GM18868 (cell line): ENCODE results near the gene ASIC1.

Experiments used
- ATAC-seq: cut with Tn5 transposase; IDR thresholded peaks from one replicate; pipeline ENCODE4 v1.9.1; 2021; ENCODE audit warnings: mild to moderate bottlenecking, moderate library complexity; ENCODE audit not compliant: unreplicated experiment

Gene ASIC1

GRCh38 chr12:50060120-50060468 is 2.7 kb downstream of the ASIC1 start:
- no peak for ATAC-seq

GRCh38 chr12:50061171-50061570 is 3.8 kb downstream of the ASIC1 start:
- no peak for ATAC-seq

DNA sequence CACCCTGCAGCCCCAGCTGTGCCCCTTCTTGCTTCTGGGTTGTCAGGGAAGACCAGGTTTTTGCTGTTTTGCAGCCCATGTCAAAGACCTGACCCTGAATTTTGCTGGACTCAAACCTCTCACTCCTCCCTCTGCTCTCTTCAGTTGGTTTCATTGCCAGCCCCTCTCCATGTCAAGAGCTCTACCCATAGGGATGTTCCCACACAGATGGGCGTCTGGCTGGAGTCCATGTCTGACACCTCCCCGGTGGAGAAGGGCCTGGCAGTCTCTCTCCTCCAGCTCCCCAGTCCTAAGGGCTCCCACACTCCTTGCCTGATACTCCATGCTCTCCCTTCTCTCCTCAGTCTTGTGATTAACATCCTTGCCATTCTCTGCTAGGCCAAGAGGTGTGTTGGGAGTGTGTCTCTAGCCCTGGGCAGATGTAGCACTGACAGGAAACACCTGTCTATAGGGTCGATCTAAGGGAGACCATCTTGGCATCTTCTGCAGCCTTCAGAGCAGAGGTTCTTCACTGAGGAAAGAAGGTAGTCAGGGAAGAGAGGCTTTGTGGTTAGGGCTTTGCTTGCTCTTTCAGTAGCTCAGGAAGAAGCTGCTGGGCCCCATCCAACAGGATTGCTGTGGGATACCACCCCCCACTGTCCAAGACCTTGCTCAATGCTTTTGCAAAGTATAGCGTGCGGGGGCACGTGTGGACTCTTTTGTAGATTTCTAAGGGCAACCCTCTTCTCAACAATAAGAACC is 4.7 kb downstream of the ASIC1 start:
- ATAC-seq, result no peak

- no peak for ATAC-seq
Measured at GRCh38 chr12:50062728-50063460, 5.5 kb downstream of the ASIC1 start.

GRCh38 chr12:50065726-50066310 is 8.4 kb downstream of the ASIC1 start:
- ATAC-seq, result no peak

- ATAC-seq, result no peak
Measured at GRCh38 chr12:50066402-50066801, 9.0 kb downstream of the ASIC1 start.

DNA sequence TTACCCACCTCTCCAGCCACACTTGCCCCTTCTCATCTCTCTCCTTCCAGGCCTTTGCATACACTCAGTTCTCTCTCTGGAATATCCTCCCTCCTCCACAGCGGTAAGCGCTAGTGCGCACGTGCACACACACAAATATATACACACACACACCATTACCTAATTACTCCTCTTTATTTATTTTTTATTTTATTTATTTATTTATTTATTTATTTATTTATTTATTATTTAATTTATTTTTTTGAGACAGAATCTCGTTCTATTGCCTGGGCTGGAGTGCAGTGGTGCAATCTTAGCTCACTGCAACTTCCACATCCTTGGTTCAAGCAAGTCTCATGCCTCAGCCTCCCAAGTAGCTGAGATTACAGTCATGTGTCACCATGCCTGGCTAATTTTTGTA is 11.7 kb downstream of the ASIC1 start:
- ATAC-seq, result no peak

DNA sequence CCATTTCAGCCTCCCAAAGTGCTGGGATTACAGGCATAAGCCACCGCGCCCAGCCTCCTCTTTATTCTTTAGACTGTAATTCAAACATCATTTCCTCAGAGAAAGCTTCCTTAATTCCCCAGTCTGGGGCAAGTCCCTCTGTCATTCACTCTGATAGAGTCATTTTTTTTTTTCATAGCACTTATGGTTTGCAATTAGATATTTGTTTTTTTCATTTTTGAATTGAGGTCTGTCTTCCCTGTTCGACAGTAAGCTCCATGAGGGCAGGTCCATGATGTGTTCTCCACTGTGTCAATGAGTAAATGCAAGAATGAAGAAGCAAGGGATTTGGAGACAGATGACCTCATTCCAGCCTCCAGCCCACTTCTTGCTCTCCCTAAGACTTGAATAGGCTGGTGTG is 12.1 kb downstream of the ASIC1 start:
- no peak for ATAC-seq

DNA sequence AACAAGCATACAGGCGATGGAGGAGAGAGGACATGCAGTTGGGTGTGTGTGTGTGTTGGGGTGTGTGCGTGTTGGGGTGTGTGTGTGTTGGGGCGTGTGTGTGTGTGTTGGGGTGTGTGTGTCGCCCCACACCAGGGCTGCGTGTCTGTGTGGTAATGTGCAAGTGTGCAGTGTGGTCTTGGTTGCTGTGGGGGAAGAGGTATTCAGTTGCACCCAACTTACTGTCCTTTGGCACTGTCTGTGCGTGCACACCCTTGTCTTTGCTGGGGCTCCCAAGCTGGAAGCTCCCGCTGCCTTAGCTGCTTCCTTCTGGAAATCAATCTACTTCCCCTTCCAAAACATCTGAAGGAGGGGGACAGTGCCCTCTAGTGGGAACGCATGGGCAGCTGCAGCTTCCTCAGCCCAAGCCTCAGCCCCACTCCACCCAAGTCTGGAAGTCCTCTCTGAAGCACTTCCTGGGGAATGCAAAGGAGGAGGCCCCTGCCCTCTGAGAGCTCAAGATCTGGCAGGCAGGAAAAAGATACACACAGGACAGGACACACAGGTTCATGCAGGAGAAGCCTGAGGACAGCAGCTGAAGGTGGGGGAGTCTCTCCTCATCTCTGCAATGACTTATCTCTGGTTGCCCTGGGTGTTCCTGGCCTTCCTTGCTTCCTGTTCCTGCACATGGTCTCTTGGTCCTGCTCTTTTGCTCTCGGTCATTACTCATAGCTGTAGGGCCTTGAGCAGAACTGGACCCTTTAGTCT is 13.1 kb downstream of the ASIC1 start:
- no peak for ATAC-seq

- no peak for ATAC-seq
Measured at GRCh38 chr12:50072198-50072907, 15.0 kb downstream of the ASIC1 start.

GRCh38 chr12:50073206-50073605 is 15.8 kb downstream of the ASIC1 start:
- no peak for ATAC-seq

DNA sequence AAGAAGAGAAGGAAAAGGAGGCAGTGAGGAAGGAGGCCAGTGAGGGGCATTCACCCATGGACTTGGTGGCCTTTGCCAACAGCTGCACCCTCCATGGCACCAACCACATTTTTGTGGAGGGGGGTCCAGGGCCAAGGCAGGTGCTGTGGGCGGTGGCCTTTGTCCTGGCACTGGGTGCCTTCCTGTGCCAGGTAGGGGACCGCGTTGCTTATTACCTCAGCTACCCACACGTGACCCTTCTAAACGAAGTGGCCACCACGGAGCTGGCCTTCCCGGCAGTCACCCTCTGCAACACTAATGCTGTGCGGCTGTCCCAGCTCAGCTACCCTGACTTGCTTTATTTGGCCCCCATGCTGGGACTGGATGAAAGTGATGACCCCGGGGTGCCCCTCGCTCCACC is 16.3 kb downstream of the ASIC1 start:
- no peak for ATAC-seq

DNA sequence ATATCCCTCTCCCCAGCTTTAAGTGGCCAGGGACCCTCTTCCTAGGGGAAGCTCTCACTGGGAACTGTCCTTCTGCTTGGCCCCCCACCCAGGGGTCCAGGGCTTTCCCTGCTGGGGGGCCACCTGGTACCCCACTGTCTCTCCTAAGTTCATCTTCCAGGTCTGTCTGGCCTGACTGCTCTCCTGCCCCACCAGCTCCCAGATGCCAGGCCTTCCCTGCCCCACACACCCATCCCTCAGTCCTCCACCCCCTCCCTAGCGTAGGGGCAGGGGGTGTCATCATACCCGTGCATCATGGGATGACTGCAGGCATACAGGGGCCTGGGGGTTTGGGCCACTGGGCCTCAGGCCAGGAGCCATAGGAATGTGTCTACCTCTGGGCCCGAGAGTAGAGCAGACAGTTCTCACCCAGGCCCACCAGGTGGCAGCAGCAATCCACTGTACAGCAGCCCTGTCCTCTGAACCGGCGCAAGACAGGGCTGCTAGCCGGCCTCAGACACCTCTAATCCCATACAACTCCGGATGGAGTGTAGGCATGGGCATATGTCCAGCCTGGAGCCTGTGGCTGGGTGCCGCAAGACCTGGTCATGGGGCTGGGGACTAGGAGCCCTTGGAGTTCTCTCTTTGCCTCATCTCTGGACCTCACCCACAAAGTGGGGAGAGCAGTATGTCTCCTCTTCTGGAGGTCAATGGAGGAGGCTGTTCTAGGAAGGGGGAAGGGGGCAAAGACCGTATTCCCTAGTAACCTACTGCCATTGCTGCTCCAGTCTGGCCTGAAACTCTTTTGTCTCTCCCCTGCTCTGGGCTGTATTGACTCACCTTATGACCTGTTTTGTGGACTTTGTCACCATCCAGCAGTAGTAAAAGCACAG is 17.8 kb downstream of the ASIC1 start:
- ATAC-seq, result peak; percentile 73

DNA sequence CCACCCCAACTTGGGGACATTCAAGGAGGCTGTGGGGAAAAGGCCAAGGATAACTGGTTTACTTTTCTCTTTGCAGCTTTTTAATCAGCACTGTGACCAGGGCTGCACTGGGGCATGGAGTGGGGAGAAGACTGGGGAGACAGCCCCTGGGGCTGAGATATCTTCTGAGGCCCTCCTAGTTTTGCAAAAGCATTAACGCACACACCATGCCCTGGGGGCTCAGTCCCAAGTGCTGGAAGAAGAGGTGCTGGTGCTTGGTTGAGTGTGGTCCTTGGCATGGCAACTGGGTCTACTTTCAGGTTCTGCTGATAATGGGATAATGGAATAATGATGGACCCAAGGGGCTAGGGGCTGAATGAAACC is 18.4 kb downstream of the ASIC1 start:
- ATAC-seq, result no peak

- ATAC-seq, result no peak
Measured at GRCh38 chr12:50077099-50077498, 19.7 kb downstream of the ASIC1 start.

- ATAC-seq, result no peak
Measured at GRCh38 chr12:50078281-50078680, 20.9 kb downstream of the ASIC1 start.

DNA sequence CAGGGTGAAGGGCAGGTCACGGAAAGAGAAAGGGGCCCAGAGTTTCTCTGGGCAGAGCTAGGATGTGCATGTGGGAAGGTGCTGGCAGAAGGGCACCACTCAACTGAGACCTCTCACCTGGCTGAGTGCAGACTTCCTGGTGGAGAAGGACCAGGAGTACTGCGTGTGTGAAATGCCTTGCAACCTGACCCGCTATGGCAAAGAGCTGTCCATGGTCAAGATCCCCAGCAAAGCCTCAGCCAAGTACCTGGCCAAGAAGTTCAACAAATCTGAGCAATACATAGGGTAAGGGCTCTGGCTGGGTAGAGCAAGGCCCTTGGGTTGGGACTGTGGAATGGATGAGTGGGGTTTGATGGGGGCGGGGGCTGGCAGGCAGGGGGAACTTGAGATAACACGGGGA is 22.4 kb downstream of the ASIC1 start:
- ATAC-seq, result no peak

DNA sequence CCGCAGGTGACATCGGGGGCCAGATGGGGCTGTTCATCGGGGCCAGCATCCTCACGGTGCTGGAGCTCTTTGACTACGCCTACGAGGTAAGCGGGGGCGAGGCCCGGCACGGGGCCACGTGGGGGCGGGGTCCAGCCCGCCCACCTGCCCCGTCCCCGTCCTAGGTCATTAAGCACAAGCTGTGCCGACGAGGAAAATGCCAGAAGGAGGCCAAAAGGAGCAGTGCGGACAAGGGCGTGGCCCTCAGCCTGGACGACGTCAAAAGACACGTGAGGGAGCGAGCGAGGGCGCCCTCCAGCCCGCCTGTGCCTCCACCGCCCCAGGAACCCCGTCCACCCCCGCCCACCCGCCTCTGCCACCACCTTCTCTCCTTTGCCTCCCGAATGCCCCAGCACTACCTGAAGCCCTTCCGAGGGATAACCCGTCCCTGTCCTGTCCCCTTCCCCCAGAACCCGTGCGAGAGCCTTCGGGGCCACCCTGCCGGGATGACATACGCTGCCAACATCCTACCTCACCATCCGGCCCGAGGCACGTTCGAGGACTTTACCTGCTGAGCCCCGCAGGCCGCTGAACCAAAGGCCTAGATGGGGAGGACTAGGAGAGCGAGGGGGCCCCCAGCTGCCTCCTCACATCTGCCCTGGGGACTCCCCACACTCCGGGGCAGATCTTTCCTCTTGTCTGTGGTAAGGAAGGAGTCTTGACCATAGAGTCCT is 23.9 kb downstream of the ASIC1 start:
- ATAC-seq, result no peak

DNA sequence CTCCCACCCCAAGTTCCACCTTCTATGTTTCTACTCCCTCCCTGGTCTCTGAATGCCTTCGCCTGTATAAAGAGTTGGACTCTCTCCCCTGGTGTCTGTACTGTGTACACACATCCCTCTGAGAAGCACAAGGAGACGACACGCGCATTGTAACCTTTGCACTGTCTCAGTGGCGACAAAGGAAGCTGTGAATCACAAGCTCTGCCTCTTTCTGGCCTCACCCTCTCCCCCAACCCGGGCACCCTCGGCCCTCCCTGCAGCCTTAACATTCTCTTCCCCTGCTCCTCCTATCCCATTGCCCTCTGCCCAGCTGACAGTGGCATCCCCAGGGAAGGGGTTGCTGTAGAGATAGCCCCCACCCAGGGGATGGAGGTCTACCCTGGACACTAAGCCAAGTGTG is 25.2 kb downstream of the ASIC1 start:
- no peak for ATAC-seq
